ENCODE data around the gene COL11A2.

GRCh38 chr6:33236852-33237251 is 44.6 kb upstream of the COL11A2 start:
- TF ChIP-seq CTCF (IDR thresholded peaks at IDR 0.05; ENCODE audit: borderline replicate concordance, extremely low read depth, low read length, poor library complexity, severe bottlenecking) (no peak), EZH2 (IDR thresholded peaks at IDR 0.05; ENCODE audit: borderline replicate concordance, low read depth, low read length, severe bottlenecking) (no peak)

All from DND-41 (cell line).